GM10266 (cell line): Measurements from ENCODE around the gene AMPH.

Experiments
- DNase-seq: peaks from one replicate; pipeline ENCODE4 v3.0.0; 2012; ENCODE audit errors: extremely low spot score
- TF ChIP-seq, protein P1 (sequence below): IDR thresholded peaks from 2 replicates; pipeline ENCODE4 v1.5.1; 2012; ENCODE audit warnings: mild to moderate bottlenecking, low read depth; ENCODE audit not compliant: control insufficient read depth, insufficient read depth; ENCODE audit errors: missing control alignments

Gene AMPH

GRCh38 chr7:38541440-38541839 lies 89.7 kb downstream of the AMPH start:
- TF ChIP-seq, protein P1, sequence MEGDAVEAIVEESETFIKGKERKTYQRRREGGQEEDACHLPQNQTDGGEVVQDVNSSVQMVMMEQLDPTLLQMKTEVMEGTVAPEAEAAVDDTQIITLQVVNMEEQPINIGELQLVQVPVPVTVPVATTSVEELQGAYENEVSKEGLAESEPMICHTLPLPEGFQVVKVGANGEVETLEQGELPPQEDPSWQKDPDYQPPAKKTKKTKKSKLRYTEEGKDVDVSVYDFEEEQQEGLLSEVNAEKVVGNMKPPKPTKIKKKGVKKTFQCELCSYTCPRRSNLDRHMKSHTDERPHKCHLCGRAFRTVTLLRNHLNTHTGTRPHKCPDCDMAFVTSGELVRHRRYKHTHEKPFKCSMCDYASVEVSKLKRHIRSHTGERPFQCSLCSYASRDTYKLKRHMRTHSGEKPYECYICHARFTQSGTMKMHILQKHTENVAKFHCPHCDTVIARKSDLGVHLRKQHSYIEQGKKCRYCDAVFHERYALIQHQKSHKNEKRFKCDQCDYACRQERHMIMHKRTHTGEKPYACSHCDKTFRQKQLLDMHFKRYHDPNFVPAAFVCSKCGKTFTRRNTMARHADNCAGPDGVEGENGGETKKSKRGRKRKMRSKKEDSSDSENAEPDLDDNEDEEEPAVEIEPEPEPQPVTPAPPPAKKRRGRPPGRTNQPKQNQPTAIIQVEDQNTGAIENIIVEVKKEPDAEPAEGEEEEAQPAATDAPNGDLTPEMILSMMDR = no peak
- no peak for DNase-seq

- TF ChIP-seq, protein P1 = no peak
- no peak for DNase-seq
These were observed 91.6 kb downstream of the AMPH start for GRCh38 chr7:38539477-38540081.

DNA sequence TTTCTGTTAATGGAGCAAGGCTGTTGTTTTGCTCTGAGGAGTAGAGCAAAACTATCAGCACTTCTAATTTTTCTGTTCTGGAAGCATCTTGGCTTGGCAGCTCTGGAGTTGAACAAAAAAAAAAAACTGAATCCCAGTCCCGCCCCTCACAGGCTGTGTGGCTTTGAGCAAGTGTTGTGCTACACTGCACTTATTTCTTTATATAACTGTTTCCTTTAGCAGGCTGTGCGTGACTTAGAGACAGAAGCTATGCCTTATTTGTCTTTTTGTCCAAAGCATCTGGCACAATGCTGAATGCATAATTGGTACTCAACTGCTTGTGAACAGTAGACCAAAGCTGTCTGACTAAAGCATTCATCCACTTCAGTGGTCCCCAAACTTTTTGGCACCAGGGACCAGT lies 96.1 kb downstream of the AMPH start:
- no peak for DNase-seq
- TF ChIP-seq, protein P1 = no peak

DNA sequence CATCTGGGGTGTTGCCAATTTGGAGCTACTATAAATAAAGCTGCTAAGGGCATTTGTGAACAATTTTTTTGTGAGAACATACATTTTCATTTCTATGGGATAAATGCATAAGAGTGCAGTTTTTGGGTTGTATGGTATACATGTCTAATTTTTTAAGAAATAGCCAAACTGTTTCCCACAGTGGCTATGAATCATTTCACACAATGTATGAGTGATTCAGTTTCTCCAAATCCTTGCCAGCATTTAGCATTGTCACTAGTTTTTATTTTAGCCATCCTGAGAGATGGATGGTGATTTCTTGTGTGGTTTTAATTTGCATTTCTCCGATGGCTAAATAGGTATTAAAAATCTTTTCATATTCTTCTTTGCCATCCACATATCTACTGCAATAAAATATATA lies 105.3 kb downstream of the AMPH start:
- TF ChIP-seq, protein P1 = no peak
- no peak for DNase-seq

DNA sequence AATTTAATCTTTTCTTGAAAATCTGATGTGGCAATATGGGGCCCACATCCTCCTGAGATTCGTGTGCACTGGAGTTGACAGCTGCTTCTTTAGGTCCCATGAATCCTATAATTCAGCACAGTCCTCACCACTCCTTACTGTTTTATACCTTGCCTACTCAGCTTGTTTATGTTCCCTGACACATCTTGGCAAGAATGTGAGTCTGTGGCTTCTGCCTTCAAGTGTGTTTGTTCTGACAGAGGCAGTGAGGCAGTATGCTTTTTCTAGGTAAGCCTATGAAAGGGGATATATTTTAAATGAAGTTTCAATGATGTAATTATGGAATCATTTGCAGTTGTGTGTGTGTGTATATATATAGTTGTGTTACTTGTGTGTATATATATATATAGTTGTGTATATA lies 106.4 kb downstream of the AMPH start:
- TF ChIP-seq, protein P1 = no peak
- no peak for DNase-seq

- TF ChIP-seq, protein P1 = no peak
- DNase-seq = no peak
These were observed 110.4 kb downstream of the AMPH start for GRCh38 chr7:38520741-38521140.

DNA sequence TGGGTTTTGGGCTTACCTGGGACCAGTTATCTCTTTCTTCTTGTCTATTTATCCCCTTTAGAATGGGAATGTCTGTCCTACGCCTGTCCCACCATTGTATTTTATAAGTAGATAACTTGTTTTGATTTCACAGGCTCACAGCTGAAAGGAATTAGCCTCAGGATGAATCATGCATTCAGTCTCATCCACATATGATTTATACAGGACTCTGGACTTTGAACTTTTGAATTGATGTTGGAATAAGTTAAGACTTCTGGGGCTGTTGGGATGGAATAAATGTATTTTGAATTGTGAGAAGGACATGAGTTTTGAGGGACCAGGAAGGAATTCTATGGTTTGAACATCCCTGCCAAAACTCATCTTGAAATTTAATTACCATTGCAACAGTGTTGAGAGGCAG lies 112.6 kb downstream of the AMPH start:
- TF ChIP-seq, protein P1 = no peak
- no peak for DNase-seq
